C1 segment of cervical spinal cord (tissue), 14 donors: ENCODE results near the gene SMNDC1.
"Not testable (repeated sequence)": the region's sequence is repeated elsewhere in the genome, so short reads cannot be mapped to it uniquely, and the experiment has no call there.

Experiments
- DNase-seq, 14 donors: peaks; one replicate each; lab custom pipeline; 2025; lab: John Stamatoyannopoulos, UW

The SMNDC1 gene

DNA sequence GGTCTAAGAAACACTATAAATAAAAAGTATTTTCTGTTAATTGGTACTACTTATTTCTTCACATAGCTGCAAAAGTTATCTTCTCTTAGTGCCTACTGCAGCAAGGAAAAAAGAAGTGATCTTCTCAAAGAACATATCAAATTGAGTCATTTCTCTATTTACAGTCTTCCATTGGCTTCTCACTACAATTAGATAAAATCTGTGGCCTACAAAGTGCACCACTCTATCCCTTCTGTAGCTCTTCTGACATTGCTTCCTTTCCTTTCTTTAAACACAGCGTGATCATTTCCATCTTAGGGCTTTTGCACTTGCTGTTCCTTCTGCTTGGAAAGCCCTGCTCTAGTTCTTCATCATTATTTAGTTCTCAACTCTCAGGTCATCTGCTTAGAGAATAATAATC, 52.6 kb downstream of the SMNDC1 start:
- no peak for DNase-seq

GRCh38 chr10:110251392-110251791, 53.3 kb downstream of the SMNDC1 start:
- DNase-seq: not testable (repeated sequence)

- not testable (repeated sequence) for DNase-seq
Observed at GRCh38 chr10:110249489-110249888, 55.2 kb downstream of the SMNDC1 start.

DNA sequence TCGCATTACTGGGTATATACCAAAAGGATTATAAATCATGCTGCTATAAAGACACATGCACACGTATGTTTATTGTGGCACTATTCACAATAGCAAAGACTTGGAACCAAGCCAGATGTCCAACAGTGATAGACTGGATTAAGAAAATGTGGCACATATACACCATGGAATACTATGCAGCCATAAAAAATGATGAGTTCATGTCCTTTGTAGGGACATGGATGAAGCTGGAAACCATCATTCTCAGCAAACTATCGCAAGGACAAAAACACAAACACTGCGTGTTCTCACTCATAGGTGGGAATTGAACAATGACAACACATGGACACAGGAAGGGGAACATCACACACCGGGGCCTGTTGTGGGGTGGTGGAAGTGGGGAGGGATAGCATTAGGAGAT, 56.9 kb downstream of the SMNDC1 start:
- not testable (repeated sequence) for DNase-seq

DNA sequence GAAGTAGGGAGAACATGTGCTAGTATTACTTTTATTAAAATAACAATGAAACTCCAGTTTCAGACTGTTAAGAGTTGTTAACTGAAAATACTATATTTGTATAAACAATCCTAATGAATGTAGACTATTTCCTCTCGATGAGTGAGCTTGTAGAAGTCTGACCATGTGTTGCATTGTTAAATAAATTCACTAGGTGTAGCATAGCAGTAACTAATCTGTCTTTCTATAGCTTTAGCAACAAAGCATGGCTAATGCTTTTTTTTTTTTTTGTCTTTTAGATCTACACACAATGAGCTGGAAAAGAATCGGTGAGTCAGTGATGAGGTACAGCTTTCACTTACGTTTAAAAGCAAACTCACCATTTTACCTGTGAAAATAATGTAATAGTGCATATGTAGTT, 60.2 kb downstream of the SMNDC1 start:
- DNase-seq: no peak

- no peak for DNase-seq
Observed at GRCh38 chr10:110242511-110242910, 62.2 kb downstream of the SMNDC1 start.

DNA sequence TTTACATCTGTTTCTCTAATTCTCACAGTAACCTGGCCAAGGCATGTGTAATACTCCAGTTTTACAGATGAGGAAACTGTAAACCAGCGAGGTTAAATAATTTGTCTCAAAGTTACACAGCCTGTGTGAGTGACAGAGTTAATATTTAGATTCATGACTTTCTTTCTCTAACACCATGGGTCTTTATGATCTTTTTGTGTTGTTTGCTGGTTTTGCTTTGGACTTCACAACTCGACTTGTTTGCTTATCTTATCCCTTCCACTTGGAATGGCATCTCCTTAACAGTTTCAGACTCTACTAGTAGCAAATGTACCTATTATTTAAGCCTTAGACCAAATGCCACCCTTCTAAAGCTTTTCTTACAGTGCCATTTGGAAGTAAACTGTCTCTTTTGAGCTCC, 62.9 kb downstream of the SMNDC1 start:
- no peak for DNase-seq

GRCh38 chr10:110241407-110241806, 63.3 kb downstream of the SMNDC1 start:
- no peak for DNase-seq
